KG1 (cell line): ENCODE measurements around the gene RANBP1.

Experiments
- DNase-seq: peaks from one replicate; lab custom pipeline; 2025; lab: John Stamatoyannopoulos, UW

The RANBP1 gene

GRCh38 chr22:20136603-20136873 lies 20.6 kb downstream of the RANBP1 start:
- DNase-seq = no peak

DNA sequence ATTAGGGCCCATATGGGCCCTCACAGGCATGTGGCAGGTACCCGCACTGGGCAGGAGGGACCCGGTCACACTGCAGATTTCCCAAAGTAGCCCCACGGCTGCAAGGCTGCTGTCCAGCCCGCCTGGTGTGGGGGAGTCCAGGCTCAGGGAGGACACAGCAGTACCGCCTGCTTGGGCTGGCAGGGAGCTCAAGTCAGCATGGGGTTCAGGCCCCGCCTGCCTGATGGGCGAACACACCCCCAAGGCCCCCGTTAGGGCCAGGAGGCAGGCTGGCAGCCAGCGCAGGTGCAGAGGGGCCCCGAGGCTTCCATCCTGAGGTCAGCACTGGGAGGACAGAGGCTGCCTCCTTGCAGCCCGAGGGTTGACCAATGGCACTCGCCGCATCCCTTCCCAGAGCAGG lies 21.2 kb downstream of the RANBP1 start:
- DNase-seq = no peak

GRCh38 chr22:20137671-20138416 lies 21.9 kb downstream of the RANBP1 start:
- DNase-seq = no peak

DNA sequence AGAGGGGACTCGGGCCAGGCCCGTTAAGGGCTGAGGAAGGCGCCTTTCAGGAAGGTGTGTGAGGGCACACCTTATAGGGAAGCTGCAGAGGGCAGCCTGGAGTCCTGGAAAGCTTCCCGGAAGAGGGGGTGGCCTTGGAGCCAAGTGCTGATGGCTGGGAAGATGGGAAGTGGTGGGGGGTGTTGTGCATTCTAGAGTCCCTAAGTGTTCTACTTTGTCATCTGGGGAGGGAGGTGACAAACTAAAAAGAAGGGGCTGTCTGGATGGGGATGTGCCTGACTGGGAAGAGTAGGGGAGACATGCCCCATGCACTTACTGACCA lies 22.5 kb downstream of the RANBP1 start:
- no peak for DNase-seq

- no peak for DNase-seq
Observed at GRCh38 chr22:20138868-20139267, 23.0 kb downstream of the RANBP1 start.

DNA sequence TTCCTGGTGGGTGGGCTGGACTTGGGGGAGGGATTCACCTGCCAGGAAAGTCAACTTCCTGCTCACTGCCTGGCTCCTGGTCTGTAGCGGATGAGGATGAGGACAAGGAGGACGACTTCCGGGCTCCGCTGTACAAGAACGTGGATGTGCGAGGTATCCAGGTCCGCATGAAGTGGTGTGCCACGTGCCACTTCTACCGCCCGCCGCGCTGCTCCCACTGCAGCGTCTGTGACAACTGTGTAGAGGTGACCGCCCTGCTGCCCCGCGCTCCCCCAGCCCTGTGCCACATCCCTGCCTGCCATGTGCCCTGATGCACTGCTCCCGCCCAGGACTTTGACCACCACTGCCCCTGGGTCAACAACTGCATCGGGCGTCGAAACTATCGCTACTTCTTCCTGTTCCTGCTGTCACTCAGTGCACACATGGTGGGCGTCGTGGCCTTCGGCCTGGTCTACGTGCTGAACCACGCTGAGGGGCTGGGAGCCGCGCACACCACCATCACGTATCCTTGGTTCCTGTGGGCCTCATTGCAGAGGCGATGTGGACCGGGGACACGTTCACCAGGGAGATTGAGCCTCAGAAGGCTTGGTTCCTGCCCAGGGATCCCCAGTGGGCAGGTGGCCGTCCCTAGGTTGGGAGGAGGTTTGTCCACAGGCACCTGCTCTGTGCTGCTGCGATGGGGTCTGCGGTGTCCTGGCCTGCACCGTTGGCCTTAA lies 23.6 kb downstream of the RANBP1 start:
- DNase-seq = no peak

DNA sequence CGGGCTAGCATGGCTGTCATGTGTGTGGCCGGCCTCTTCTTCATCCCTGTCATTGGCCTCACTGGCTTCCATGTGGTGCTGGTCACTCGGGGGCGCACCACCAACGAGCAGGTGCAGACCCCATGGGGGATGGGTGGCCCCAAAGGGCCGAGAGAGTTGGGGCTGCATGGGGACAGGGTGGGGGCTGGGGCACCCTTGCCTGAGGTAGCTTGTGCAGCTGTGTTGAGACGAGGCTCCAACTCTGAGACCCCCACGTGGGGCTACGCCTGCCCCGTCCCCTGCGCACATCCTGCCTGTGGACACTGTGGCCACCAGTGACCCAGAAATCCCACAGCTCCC lies 24.2 kb downstream of the RANBP1 start:
- DNase-seq = no peak

GRCh38 chr22:20140521-20140964 lies 24.6 kb downstream of the RANBP1 start:
- DNase-seq = no peak

DNA sequence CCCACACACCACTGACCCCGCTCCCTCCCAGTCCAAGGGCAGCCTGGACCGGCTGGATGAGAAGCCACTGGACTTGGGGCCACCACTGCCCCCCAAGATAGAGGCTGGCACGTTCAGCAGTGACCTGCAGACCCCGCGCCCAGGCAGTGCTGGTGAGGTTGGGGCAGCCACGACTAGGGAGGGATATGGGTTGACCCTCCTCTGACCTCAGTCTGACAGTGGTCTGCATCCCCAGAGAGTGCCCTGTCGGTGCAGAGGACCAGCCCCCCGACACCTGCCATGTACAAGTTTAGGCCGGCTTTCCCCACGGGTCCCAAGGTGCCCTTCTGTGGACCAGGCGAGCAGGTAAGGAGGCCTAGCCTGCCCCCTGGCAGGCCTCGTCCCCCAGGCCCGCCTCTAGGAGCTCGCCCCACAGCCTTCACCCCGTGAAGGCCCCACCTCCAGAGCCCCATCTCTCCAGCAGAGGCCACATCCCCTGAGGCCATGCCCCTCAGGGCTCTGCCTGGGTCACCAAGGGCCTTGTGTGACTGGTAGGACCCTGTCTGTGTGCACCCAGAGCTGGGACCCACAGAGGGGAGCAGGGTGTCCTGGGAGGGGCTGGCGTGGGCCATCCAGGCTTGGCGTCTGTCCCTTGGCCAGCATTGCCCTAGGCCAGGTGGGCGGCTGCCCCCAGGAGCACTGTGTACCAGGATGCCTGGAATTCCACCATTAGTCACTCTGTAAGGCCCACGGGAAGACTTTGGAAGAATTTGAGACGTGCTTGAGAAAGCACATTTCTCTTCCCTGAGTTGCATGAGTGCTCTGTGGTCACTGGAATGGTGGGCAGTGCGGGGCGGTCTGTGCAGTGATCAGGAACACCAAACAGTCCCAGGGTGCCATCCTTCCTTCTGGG lies 25.5 kb downstream of the RANBP1 start:
- DNase-seq = no peak

- DNase-seq = no peak
Observed at GRCh38 chr22:20142711-20143621, 27.1 kb downstream of the RANBP1 start.

DNA sequence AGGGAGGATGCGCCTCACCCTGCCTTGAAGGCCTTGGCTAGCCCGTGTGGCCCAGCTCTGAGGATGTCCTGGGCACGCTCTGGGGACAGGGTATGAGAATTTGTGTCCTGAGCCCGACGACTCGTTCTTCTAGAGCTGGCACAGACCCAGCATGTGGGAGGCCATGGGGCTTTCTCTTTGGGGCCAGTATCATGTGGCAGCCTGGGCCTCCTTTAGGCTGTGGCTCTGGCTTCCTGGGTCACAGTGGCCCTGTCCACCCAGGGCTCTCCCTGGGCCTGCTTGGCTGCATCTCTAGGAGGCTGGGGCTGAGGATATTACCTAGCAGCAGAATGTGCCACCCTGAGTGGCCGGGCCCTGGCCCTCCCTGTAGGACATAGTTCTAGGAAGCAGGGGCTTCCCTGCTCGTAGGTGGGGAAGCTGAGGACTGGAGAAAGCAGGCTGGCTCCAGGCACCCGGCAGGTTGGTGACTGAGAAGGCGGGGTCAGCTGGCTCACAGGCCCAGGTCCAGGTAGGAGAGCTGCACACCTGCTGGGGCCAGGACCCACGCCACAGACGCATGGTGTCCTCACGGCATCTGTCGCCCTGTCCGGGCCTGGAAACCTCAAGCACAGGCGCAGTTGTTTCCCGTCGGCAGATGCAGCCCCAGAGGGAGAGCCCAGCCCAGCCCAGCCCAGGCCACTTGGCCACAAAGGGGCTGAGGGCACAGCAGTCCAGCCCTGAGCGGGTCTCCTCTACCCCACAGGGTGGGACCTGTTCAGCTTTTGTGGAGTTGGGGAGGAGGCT lies 28.2 kb downstream of the RANBP1 start:
- no peak for DNase-seq

DNA sequence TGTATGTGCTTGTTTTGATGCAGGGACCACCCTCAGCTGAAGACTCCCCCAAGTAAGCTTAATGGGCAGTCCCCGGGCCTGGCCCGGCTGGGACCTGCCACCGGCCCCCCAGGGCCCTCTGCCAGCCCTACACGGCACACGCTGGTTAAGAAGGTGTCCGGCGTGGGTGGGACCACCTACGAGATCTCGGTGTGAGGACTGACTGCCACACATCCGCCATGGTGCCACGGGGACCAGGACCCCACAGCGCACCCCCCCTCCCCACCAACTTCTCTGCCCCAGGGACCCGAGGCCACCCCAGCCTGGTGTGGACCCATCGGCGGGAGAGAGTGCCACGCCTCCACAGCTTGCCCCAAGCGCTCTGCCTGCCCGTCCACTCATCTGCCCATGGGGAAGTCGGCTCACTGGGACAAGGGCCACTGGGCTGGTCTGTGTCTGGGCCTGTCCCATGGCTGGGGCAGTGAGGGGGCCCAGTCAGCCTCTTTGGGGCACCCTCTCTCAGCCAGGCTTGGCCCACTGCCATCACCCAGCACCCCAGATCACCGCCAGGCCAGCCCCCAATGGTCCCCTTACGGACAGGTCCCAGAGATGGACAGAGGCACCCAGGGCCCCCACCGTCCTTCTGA lies 29.4 kb downstream of the RANBP1 start:
- DNase-seq = no peak

DNA sequence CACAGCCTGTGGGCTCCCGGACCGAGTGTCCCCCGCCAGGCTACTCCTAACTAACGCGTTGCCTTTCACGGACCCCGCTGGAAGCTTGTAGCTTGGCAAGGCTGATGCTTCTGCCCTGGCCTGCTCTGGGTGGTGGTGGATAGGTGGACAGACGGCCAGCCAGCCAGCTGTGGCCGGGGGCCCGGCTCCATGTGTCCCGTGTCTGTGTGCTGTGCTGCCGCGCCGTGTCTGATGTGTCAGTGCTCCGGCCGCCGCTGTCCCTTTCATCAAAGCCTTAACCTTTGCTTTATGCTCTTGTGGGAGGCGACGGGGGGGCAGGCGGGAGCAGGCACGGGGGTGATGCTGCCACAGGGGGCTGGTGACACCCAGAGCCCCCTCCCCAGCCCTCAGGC lies 29.9 kb downstream of the RANBP1 start:
- no peak for DNase-seq

GRCh38 chr22:20146777-20147176 lies 30.9 kb downstream of the RANBP1 start:
- DNase-seq = no peak

DNA sequence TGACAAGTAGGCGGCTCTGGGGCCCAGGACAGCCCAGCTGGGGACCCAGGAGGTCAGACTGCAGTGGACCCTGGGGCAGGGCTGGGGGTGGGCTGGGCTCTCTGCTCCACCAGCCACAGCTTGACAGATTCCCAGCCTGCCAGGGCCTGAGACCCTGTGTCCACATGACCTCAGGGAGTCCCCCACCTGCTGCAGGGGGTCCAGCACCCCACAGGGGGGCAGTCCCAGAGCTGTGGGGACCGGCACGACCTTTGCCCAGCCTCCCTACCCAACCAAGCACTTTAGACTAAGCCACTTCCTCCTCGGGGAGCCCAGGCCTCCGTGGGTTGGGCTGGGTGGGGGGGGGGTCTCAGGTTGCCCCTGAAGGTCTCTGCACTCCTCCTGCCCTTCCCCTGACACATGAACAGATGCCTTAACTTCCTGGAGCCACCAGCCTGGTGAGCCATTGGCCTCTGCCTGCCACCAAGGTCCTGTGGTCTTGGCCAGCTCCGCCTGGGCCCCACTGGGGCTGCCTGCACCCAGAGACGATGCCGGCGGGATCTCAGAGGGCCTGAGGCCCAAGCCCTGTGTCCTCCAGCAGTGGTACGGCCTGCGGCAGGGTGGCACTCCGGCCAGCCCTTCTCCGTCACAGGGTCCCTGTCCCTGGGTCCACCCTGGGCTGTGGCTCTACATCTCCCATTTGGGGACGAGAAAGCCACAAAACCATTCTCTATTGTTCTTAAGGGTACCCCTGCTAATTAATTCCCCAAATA lies 31.5 kb downstream of the RANBP1 start:
- DNase-seq = no peak

- no peak for DNase-seq
Observed at GRCh38 chr22:20148414-20148813, 32.5 kb downstream of the RANBP1 start.

GRCh38 chr22:20149257-20150250 lies 33.6 kb downstream of the RANBP1 start:
- no peak for DNase-seq

GRCh38 chr22:20150381-20151275 lies 34.7 kb downstream of the RANBP1 start, which contains the start of gene CCDC188:
TSS of gene CCDC188 (minus strand) at chr22:20151055. CDS start at chr22:20150986, 69 bp downstream.
- DNase-seq = no peak
